Measurements from ENCODE around the gene RPRML.

- TF ChIP-seq POLR2A (IDR thresholded peaks at IDR 0.05; ENCODE audit: low read length) (no peak), SMC3 (IDR thresholded peaks at IDR 0.05) (no peak), HDAC2 (IDR thresholded peaks at IDR 0.05) (no peak), EP300 (IDR thresholded peaks at IDR 0.05) (no peak), GATA3 (IDR thresholded peaks at IDR 0.05; ENCODE audit: borderline replicate concordance) (no peak)
- TF ChIP-seq, protein P1, sequence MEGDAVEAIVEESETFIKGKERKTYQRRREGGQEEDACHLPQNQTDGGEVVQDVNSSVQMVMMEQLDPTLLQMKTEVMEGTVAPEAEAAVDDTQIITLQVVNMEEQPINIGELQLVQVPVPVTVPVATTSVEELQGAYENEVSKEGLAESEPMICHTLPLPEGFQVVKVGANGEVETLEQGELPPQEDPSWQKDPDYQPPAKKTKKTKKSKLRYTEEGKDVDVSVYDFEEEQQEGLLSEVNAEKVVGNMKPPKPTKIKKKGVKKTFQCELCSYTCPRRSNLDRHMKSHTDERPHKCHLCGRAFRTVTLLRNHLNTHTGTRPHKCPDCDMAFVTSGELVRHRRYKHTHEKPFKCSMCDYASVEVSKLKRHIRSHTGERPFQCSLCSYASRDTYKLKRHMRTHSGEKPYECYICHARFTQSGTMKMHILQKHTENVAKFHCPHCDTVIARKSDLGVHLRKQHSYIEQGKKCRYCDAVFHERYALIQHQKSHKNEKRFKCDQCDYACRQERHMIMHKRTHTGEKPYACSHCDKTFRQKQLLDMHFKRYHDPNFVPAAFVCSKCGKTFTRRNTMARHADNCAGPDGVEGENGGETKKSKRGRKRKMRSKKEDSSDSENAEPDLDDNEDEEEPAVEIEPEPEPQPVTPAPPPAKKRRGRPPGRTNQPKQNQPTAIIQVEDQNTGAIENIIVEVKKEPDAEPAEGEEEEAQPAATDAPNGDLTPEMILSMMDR (IDR thresholded peaks at IDR 0.05): no peak
- TF ChIP-seq, protein P2, sequence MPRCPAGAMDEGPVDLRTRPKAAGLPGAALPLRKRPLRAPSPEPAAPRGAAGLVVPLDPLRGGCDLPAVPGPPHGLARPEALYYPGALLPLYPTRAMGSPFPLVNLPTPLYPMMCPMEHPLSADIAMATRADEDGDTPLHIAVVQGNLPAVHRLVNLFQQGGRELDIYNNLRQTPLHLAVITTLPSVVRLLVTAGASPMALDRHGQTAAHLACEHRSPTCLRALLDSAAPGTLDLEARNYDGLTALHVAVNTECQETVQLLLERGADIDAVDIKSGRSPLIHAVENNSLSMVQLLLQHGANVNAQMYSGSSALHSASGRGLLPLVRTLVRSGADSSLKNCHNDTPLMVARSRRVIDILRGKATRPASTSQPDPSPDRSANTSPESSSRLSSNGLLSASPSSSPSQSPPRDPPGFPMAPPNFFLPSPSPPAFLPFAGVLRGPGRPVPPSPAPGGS (IDR thresholded peaks at IDR 0.05): no peak
Measured at GRCh38 chr17:46984341-46984740, 5.3 kb upstream of the RPRML start.

Measured in A549 (cell line).